ACC112 (cell line): Measurements from ENCODE around the gene PRCD.

Source experiments
- H2AFZ ChIP-seq: fragments of 200-600 bp; sonication (generic); one replicate; pipeline ENCODE4 v1.6.0; 2017; ENCODE audit warnings: antibody characterized with exemption, low read length; ENCODE audit not compliant: unreplicated experiment
- H3K27ac ChIP-seq: fragments of 200-600 bp; sonication (generic); 2 replicates; pipeline ENCODE4 v1.5.1; 2014; ENCODE audit warnings: low read depth, mild to moderate bottlenecking, antibody characterized with exemption, low read length, moderate library complexity
- H3K27me3 ChIP-seq: fragments of 200-600 bp; sonication (generic); 2 replicates; pipeline ENCODE4 v1.6.1; 2014; ENCODE audit warnings: mild to moderate bottlenecking, antibody characterized with exemption, low read length, moderate library complexity, mixed read lengths; ENCODE audit not compliant: insufficient read depth
- H3K36me3 ChIP-seq: fragments of 200-600 bp; sonication (generic); 2 replicates; pipeline ENCODE4 v1.6.1; 2016; ENCODE audit warnings: mild to moderate bottlenecking, antibody characterized with exemption, low read length, moderate library complexity, mixed read lengths; ENCODE audit not compliant: insufficient read depth
- H3K4me1 ChIP-seq: fragments of 200-600 bp; sonication (generic); one replicate; pipeline ENCODE4 v1.6.1; 2016; ENCODE audit warnings: low read length, mixed read lengths; ENCODE audit not compliant: insufficient read depth, unreplicated experiment, control insufficient read depth
- H3K4me3 ChIP-seq: fragments of 200-600 bp; sonication (generic); 2 replicates; pipeline ENCODE4 v1.5.1; 2014; ENCODE audit warnings: mild to moderate bottlenecking, low read depth, low read length
- H3K79me2 ChIP-seq: fragments of 200-600 bp; sonication (generic); one replicate; pipeline ENCODE4 v1.6.0; 2016; ENCODE audit warnings: low read length; ENCODE audit not compliant: control insufficient read depth, unreplicated experiment, insufficient read depth

Gene PRCD

GRCh38 chr17:76567634-76568432 lies 28.0 kb downstream of the PRCD start:
- peaks cover 14% of the 10 kb centered on the region for H3K4me1 ChIP-seq
- H2AFZ ChIP-seq = no peak overlapping the region
- H3K79me2 ChIP-seq = peaks cover 5% of the 10 kb centered on the region
- H3K36me3 ChIP-seq = peaks cover 10% of the 10 kb centered on the region; the same call in 1 of the 2 replicates
- no peak overlapping the region for H3K27ac ChIP-seq
- no peak overlapping the region for H3K4me3 ChIP-seq
- no peaks in the 10 kb centered on the region for H3K27me3 ChIP-seq

GRCh38 chr17:76568811-76569221 lies 29.0 kb downstream of the PRCD start:
- Histone ChIP-seq H3K79me2 (peaks cover 5% of the 10 kb centered on the region), H3K4me1 (peaks cover 8% of the 10 kb centered on the region), H3K4me3 (no peak overlapping the region), H2AFZ (no peak overlapping the region), H3K27me3 (no peaks in the 10 kb centered on the region), H3K27ac (no peak overlapping the region), H3K36me3 (peaks cover 10% of the 10 kb centered on the region; the same call in 1 of the 2 replicates)

- no peak overlapping the region for H2AFZ ChIP-seq
- H3K27ac ChIP-seq = no peak overlapping the region
- peaks cover 8% of the 10 kb centered on the region for H3K4me1 ChIP-seq
These were observed 29.9 kb downstream of the PRCD start for GRCh38 chr17:76569607-76570279.

GRCh38 chr17:76570457-76570856 lies 30.6 kb downstream of the PRCD start:
- Histone ChIP-seq H3K4me1 (peaks cover 8% of the 10 kb centered on the region), H3K79me2 (peaks cover 5% of the 10 kb centered on the region), H2AFZ (no peak overlapping the region), H3K36me3 (peaks cover 6% of the 10 kb centered on the region; the same call in 1 of the 2 replicates), H3K27ac (no peak overlapping the region), H3K27me3 (no peaks in the 10 kb centered on the region), H3K4me3 (no peak overlapping the region)

More at GRCh38 chr17:76569607-76570279, 29.9 kb downstream of the PRCD start:
- no peaks in the 10 kb centered on the region for H3K27me3 ChIP-seq
- H3K4me3 ChIP-seq = no peak overlapping the region
- H3K79me2 ChIP-seq = peaks cover 5% of the 10 kb centered on the region
- H3K36me3 ChIP-seq = peaks cover 10% of the 10 kb centered on the region; the same call in 1 of the 2 replicates

- Histone ChIP-seq H3K4me3 (no peak overlapping the region), H3K27me3 (no peaks in the 10 kb centered on the region), H3K27ac (no peak overlapping the region), H2AFZ (no peak overlapping the region), H3K4me1 (peaks cover 3% of the 10 kb centered on the region), H3K79me2 (peaks cover under 1% of the 10 kb centered on the region), H3K36me3 (peaks cover 3% of the 10 kb centered on the region; the same call in 1 of the 2 replicates)
These were observed 31.1 kb downstream of the PRCD start for GRCh38 chr17:76570877-76571471.

- H3K4me1 ChIP-seq = no peaks in the 10 kb centered on the region
- H3K27me3 ChIP-seq = no peaks in the 10 kb centered on the region
- H3K27ac ChIP-seq = no peak overlapping the region
These were observed 32.5 kb downstream of the PRCD start for GRCh38 chr17:76572201-76572910.

GRCh38 chr17:76573096-76573495 lies 33.3 kb downstream of the PRCD start:
- H3K4me3 ChIP-seq = no peak overlapping the region
- H3K4me1 ChIP-seq = no peaks in the 10 kb centered on the region
- H3K27ac ChIP-seq = no peak overlapping the region
- H3K79me2 ChIP-seq = no peaks in the 10 kb centered on the region
- H3K27me3 ChIP-seq = no peaks in the 10 kb centered on the region
- no peak overlapping the region for H2AFZ ChIP-seq
- no peaks in the 10 kb centered on the region for H3K36me3 ChIP-seq

More at GRCh38 chr17:76572201-76572910, 32.5 kb downstream of the PRCD start:
- no peaks in the 10 kb centered on the region for H3K79me2 ChIP-seq
- no peaks in the 10 kb centered on the region for H3K36me3 ChIP-seq
- H2AFZ ChIP-seq = no peak overlapping the region
- no peak overlapping the region for H3K4me3 ChIP-seq

- no peaks in the 10 kb centered on the region for H3K36me3 ChIP-seq
- H3K4me1 ChIP-seq = no peaks in the 10 kb centered on the region
- no peak overlapping the region for H3K4me3 ChIP-seq
- H2AFZ ChIP-seq = no peak overlapping the region
- no peaks in the 10 kb centered on the region for H3K27me3 ChIP-seq
- no peaks in the 10 kb centered on the region for H3K79me2 ChIP-seq
- no peak overlapping the region for H3K27ac ChIP-seq
These were observed 34.3 kb downstream of the PRCD start for GRCh38 chr17:76574166-76574565.

GRCh38 chr17:76575570-76575969 lies 35.7 kb downstream of the PRCD start:
- H3K4me3 ChIP-seq = no peak overlapping the region
- H3K79me2 ChIP-seq = no peaks in the 10 kb centered on the region
- no peaks in the 10 kb centered on the region for H3K36me3 ChIP-seq
- no peaks in the 10 kb centered on the region for H3K4me1 ChIP-seq
- H2AFZ ChIP-seq = no peak overlapping the region
- H3K27ac ChIP-seq = no peak overlapping the region
- no peaks in the 10 kb centered on the region for H3K27me3 ChIP-seq

- no peak overlapping the region for H2AFZ ChIP-seq
- H3K4me1 ChIP-seq = peaks cover 4% of the 10 kb centered on the region
- H3K4me3 ChIP-seq = no peak overlapping the region
- H3K36me3 ChIP-seq = no peaks in the 10 kb centered on the region
- no peaks in the 10 kb centered on the region for H3K27me3 ChIP-seq
- no peaks in the 10 kb centered on the region for H3K79me2 ChIP-seq
- no peak overlapping the region for H3K27ac ChIP-seq
These were observed 36.3 kb downstream of the PRCD start for GRCh38 chr17:76576189-76576588.
